IMR-90 (cell line): ENCODE data around the gene SLCO2B1. TPM values are rescaled to one million over a fixed set of nuclear protein-coding genes. Genes with fewer than 3 reads are reported as not detected.
"Not testable (repeated sequence)": the region's sequence is repeated elsewhere in the genome, so short reads cannot be mapped to it uniquely, and the experiment has no call there.

Source experiments
- ATAC-seq: fragments of 200-7000 bp; cut with Tn5 transposase; 2 replicates; pipeline ENCODE4 v1.9.1; 2020; ENCODE audit warnings: low read depth, mild to moderate bottlenecking, moderate library complexity
- BruUV-seq: library from RNA; stranded (reverse); fragments of 400-500 nt; replicated peaks from 2 replicates; lab custom pipeline; 2021; lab: Mats Ljungman, UMichigan
- CTCF ChIA-PET: fragments of 300-600 bp; formaldehyde crosslinking; extraction: SDS; loops from one replicate; lab custom pipeline; 2021; ENCODE audit warnings: antibody characterized with exemption; lab: Yijun Ruan, JAX
- POLR2A ChIA-PET: fragments of 300-600 bp; sonication (Branson Sonifier 250); formaldehyde crosslinking; loops from one replicate; lab custom pipeline; 2022; ENCODE audit warnings: antibody characterized with exemption; ENCODE audit not compliant: unreplicated experiment; lab: Charles Lee
- DNase-seq: peaks from one replicate; pipeline ENCODE4 v3.0.0; 2013
- H2AFZ ChIP-seq: replicated peaks from 2 replicates; pipeline ENCODE3; 2013; ENCODE audit warnings: low read length, mild to moderate bottlenecking; ENCODE audit not compliant: poor library complexity
- H2AK5ac ChIP-seq: 2 replicates; pipeline ENCODE4 v1.6.1; 2013; ENCODE audit warnings: low read depth, low read length, inconsistent platforms
- H2AK9ac ChIP-seq: replicated peaks from 2 replicates; pipeline ENCODE3; 2013; ENCODE audit warnings: mild to moderate bottlenecking, low read depth, low read length, moderate library complexity; ENCODE audit not compliant: poor library complexity
- H2BK120ac ChIP-seq: 2 replicates; pipeline ENCODE4 v1.6.1; 2013; ENCODE audit warnings: low read depth, low read length, inconsistent platforms
- H2BK15ac ChIP-seq: 3 replicates; pipeline ENCODE4 v1.6.1; 2013; ENCODE audit warnings: low read depth, low read length, inconsistent platforms
- H2BK20ac ChIP-seq: 2 replicates; pipeline ENCODE4 v1.6.1; 2013; ENCODE audit warnings: low read depth, mild to moderate bottlenecking, inconsistent platforms, low read length, moderate library complexity
- H2BK5ac ChIP-seq: 2 replicates; pipeline ENCODE4 v1.6.1; 2013; ENCODE audit warnings: mild to moderate bottlenecking, low read depth, low read length, inconsistent platforms; ENCODE audit not compliant: poor library complexity, severe bottlenecking
- H3K14ac ChIP-seq: replicated peaks from 2 replicates; pipeline ENCODE4 v1.6.1; 2013; ENCODE audit warnings: low read depth, low read length, inconsistent platforms
- H3K18ac ChIP-seq: 2 replicates; pipeline ENCODE4 v1.6.1; 2013; ENCODE audit warnings: low read depth, low read length, control low read depth
- H3K23ac ChIP-seq: 2 replicates; pipeline ENCODE4 v1.6.1; 2013; ENCODE audit warnings: low read depth, low read length, inconsistent platforms
- H3K27ac ChIP-seq: 2 replicates; pipeline ENCODE4 v1.5.1; 2013; ENCODE audit warnings: mild to moderate bottlenecking, control low read depth, low read length; ENCODE audit not compliant: insufficient read depth
- H3K27me3 ChIP-seq: 2 replicates; pipeline ENCODE4 v1.6.1; 2013; ENCODE audit warnings: low read length; ENCODE audit not compliant: control insufficient read depth, insufficient read depth
- H3K36me3 ChIP-seq: 2 replicates; pipeline ENCODE4 v1.6.1; 2013; ENCODE audit warnings: low read length, mixed read lengths; ENCODE audit not compliant: control insufficient read depth, insufficient read depth
- H3K4ac ChIP-seq: 2 replicates; pipeline ENCODE4 v1.6.1; 2013; ENCODE audit warnings: low read depth, low read length, inconsistent platforms
- H3K4me1 ChIP-seq: 2 replicates; pipeline ENCODE4 v1.6.1; 2013; ENCODE audit warnings: low read length, mixed read lengths; ENCODE audit not compliant: control insufficient read depth, insufficient read depth
- H3K4me2 ChIP-seq: 2 replicates; pipeline ENCODE4 v1.6.1; 2013; ENCODE audit warnings: low read depth, mild to moderate bottlenecking, control low read depth, low read length, moderate library complexity
- H3K4me3 ChIP-seq: 2 replicates; pipeline ENCODE4 v1.5.1; 2013; ENCODE audit warnings: low read depth, mild to moderate bottlenecking, control low read depth, low read length, moderate library complexity; ENCODE audit not compliant: insufficient read depth
- H3K56ac ChIP-seq: 2 replicates; pipeline ENCODE4 v1.6.1; 2013; ENCODE audit warnings: low read length, inconsistent platforms; ENCODE audit not compliant: insufficient read depth; ENCODE audit errors: extremely low read depth
- H3K79me1 ChIP-seq, 2 experiments: 2 replicates each; pipeline ENCODE4 v1.6.1; 2013; ENCODE audit warnings: low read length in 2 of 2, inconsistent platforms in 1 of 2, low read depth in 1 of 2
- H3K9ac ChIP-seq: 2 replicates; pipeline ENCODE4 v1.6.1; 2013; ENCODE audit warnings: low read depth, low read length, control low read depth
- H3K9me1 ChIP-seq: 2 replicates; pipeline ENCODE4 v1.6.1; 2013; ENCODE audit warnings: low read length, inconsistent platforms; ENCODE audit not compliant: insufficient read depth
- H3K9me3 ChIP-seq: 2 replicates; pipeline ENCODE4 v1.6.1; 2013; ENCODE audit warnings: low read length; ENCODE audit not compliant: control insufficient read depth, insufficient read depth
- H4K20me1 ChIP-seq: 2 replicates; pipeline ENCODE4 v1.6.1; 2013; ENCODE audit warnings: low read length, inconsistent platforms; ENCODE audit not compliant: insufficient read depth
- H4K5ac ChIP-seq: 2 replicates; pipeline ENCODE4 v1.6.1; 2013; ENCODE audit warnings: mild to moderate bottlenecking, low read depth, low read length, control low read depth
- H4K8ac ChIP-seq, 2 experiments: 2 replicates each; pipeline ENCODE4 v1.6.1; 2013; ENCODE audit warnings: low read depth in 2 of 2, low read length in 2 of 2, control low read depth in 1 of 2, inconsistent platforms in 1 of 2
- H4K91ac ChIP-seq: 2 replicates; pipeline ENCODE4 v1.6.1; 2013; ENCODE audit warnings: low read depth, low read length, inconsistent platforms; ENCODE audit not compliant: insufficient read depth
- WGBS, 2 experiments: methylation state at CpG; one replicate each; pipeline versions ENCODE4 v1.1.5 to v1.1.7; 2013; ENCODE audit warnings: missing lambda C conversion rate in 2 of 2; ENCODE audit not compliant: insufficient read length in 1 of 2; ENCODE audit errors: extremely low coverage in 2 of 2; 5-methylcytosine and 5-hydroxymethylcytosine counted together
- dilution Hi-C: fragments of 300-500 bp; cut with HindIII; formaldehyde crosslinking; loops from one replicate; pipeline ENCODE4 v1.14.3; 2018; ENCODE audit warnings: low sequenced_read_pairs; ENCODE audit not compliant: unreplicated experiment
- in situ Hi-C: fragments of 300-500 bp; cut with MboI; formaldehyde crosslinking; loops from 3 replicates; pipeline ENCODE4 v1.14.3; 2019; ENCODE audit warnings: low sequenced_read_pairs, inconsistent platforms, mixed read lengths
- intact Hi-C: fragments of 100-400 bp; cut with micrococcal nuclease; formaldehyde crosslinking; loops from 2 replicates; pipeline ENCODE4 v1.10.0; 2022
- polyA plus RNA-seq, 3 experiments: library from polyadenylated mRNA; depleted of rRNA; stranded (reverse); fragments of >200 nt; gene quantifications; 2 replicates each; pipeline ENCODE4 v1.2.3, GENCODE V29; 2012; ENCODE audit warnings: low replicate concordance in 1 of 3
- total RNA-seq: library from RNA; depleted of rRNA; stranded (reverse); fragments of >200 nt; gene quantifications from 2 replicates; pipeline ENCODE4 v1.2.3, GENCODE V29; 2012

The SLCO2B1 gene
- total and polyA plus RNA-seq, 2 of the 4 experiments (the other 2 are of a cell fraction), result not detected

DNA sequence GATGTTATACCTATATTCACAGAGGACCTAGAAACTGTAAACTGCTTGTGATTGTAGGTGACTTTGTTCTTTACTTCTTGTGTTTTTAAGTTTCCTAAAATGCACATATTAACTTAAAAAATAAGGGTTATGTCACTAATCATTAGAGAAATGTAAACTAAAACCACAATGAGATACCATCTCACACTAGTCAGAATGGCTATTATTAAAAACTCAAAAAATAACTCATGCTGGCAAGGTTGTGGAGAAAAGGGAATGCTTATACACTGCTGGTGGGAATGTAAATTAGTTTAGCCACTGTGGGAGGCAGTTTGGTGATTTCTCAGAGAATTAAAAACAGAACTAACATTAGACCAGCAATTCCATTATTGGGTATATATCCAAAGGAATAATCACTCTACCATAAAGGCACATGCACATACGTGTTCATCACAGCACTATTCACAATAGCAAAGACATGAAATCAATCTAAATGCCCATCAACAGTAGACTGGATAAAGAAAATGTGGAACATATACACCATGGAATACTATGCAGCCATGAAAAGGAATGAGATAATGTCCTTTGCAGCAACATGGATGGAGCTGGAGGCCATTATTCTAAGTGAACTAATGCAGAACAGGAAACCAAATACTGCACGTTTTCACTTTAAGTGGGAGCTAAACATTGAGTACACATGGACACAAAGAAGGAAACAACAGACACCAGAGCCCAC, 44.8 kb upstream of the SLCO2B1 start:
- H2BK120ac ChIP-seq, H3K4me3 ChIP-seq, CTCF ChIA-PET, POLR2A ChIA-PET, H3K4ac ChIP-seq, H3K18ac ChIP-seq, H3K4me2 ChIP-seq, H3K9ac ChIP-seq, H2BK20ac ChIP-seq, H2AFZ ChIP-seq, H2BK5ac ChIP-seq, H3K23ac ChIP-seq, in situ Hi-C loops, H3K79me1 ChIP-seq, H3K14ac ChIP-seq, H4K5ac ChIP-seq, H3K27ac ChIP-seq, DNase-seq, H3K9me1 ChIP-seq, H3K56ac ChIP-seq, H2BK15ac ChIP-seq, H2AK5ac ChIP-seq, H2AK9ac ChIP-seq, H4K20me1 ChIP-seq, H4K8ac ChIP-seq, intact Hi-C loops, H3K9me3 ChIP-seq, H4K91ac ChIP-seq, dilution Hi-C loops, H3K36me3 ChIP-seq, ATAC-seq, H3K4me1 ChIP-seq, BruUV-seq: not testable (repeated sequence)
- peaks cover 36% of the 10 kb centered on the region for H3K27me3 ChIP-seq
- WGBS, 2 experiments, result no CpG with 5 or more reads among the region's 2 CpGs
